ENCODE results near the gene FCHSD1.

DNA sequence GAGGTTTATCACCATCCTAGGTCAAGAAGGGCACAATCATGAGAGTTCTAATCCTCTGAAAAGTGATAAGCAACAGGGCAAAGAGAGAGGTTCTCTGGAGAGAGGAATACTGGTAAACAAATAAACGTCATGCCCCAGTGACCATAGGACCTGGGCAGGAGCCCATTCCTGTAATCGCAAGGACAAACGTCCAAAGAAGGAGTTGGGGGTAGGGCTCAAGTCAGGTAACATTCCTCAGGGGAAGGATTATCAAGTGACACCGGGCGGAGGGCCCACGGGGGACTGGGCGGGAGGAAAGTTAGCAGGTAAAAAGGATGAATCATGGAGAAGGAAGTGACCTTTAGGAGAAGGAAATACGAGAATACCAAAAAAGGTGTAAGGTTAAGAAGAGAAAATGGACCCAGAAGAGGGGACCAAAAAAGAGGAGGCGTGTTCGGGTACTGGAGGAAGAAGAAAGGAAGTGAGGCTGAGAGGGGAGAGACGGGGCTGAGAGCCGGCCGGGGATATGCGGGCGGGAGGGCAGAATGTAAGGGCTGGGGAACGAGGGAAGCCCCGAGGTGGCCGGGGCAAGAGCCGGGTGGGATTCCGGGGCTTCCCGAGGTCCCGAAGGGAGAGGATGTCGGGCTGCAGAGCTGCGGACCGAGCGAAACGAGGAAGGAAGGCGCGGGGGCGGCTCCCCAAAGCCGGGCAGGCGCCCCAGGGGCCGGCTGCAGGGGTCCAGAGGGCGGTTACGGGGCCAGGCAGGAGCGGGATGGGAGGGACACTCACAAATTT lies 33.0 kb downstream of the FCHSD1 start:
- TF ChIP-seq CTCF (IDR thresholded peaks at IDR 0.05) (no peak), POLR2A (IDR thresholded peaks at IDR 0.05) (no peak)
